Gastroesophageal sphincter (tissue), 4 donors: ENCODE measurements around the gene MT1HL1. TPM values are rescaled to one million over a fixed set of nuclear protein-coding genes. Genes with fewer than 3 reads are reported as not detected.
"Not testable (repeated sequence)": the region's sequence is repeated elsewhere in the genome, so short reads cannot be mapped to it uniquely, and the experiment has no call there.

Source experiments
- ATAC-seq: fragments of 150-250 bp; one replicate; pipeline ENCODE4 v1.9.1; 2016; ENCODE audit warnings: mild to moderate bottlenecking, moderate library complexity
- H3K27ac ChIP-seq, 4 donors: fragments of 200-600 bp; sonication (generic) in 3 of 4; 1 replicate in 3 of 4; 2 replicates in 1 of 4; pipeline ENCODE4 v1.5.1; 2016 to 2019
- H3K27me3 ChIP-seq: fragments of 200-600 bp; sonication (generic); one replicate; pipeline ENCODE4 v1.5.1; 2019
- H3K36me3 ChIP-seq, 2 donors: fragments of 200-600 bp; sonication (generic); one replicate each; pipeline ENCODE4 v1.5.1; 2019; ENCODE audit warnings: control low read depth in 1 of 2
- H3K4me1 ChIP-seq, 3 donors: fragments of 200-600 bp; sonication (generic); 1 replicate in 2 of 3; 2 replicates in 1 of 3; pipeline ENCODE4 v1.5.1; 2016 to 2019; ENCODE audit warnings: control low read depth in 2 of 3
- H3K4me3 ChIP-seq, 2 donors: fragments of 200-600 bp; sonication (generic); one replicate each; pipeline ENCODE4 v1.5.1; 2019; ENCODE audit warnings: mild to moderate bottlenecking in 1 of 2, moderate library complexity in 1 of 2
- H3K9me3 ChIP-seq, 3 donors: fragments of 200-600 bp; sonication (generic); one replicate each; pipeline ENCODE4 v1.5.1; 2017 to 2019; ENCODE audit warnings: control low read depth in 2 of 3
- CTCF ChIP-seq, 4 experiments: fragments of 200-600 bp in 2 of 4; fragments of 450-650 bp in 2 of 4; sonication (generic) in 1 of 4; IDR thresholded peaks; one replicate each; pipeline ENCODE4 v1.5.1; 2017 to 2019; ENCODE audit warnings: antibody characterized with exemption in 4 of 4, mild to moderate bottlenecking in 2 of 4, moderate library complexity in 2 of 4
- EP300 ChIP-seq: sonication (generic); formaldehyde crosslinking; IDR thresholded peaks from one replicate; pipeline ENCODE4 v1.6.1; 2017; ENCODE audit warnings: antibody characterized with exemption, mild to moderate bottlenecking
- POLR2A ChIP-seq, 2 donors: fragments of 450-650 bp; IDR thresholded peaks; one replicate each; pipeline ENCODE4 v1.6.1; 2017; ENCODE audit warnings: antibody characterized with exemption in 2 of 2, mild to moderate bottlenecking in 2 of 2, moderate library complexity in 1 of 2
- POLR2AphosphoS5 ChIP-seq: sonication (generic); formaldehyde crosslinking; IDR thresholded peaks from one replicate; pipeline ENCODE4 v1.6.1; 2017; ENCODE audit warnings: antibody characterized with exemption
- WGBS, 2 donors: methylation state at CpG; one replicate each; pipeline ENCODE4 v1.1.5; 2018; ENCODE audit warnings: low coverage in 1 of 2; 5-methylcytosine and 5-hydroxymethylcytosine counted together
- total RNA-seq, 4 donors: library from RNA; depleted of rRNA; stranded (reverse); fragments of >200 nt; gene quantifications; one replicate each; pipeline ENCODE4 v1.1.0, GENCODE V29; 2016

MT1HL1 gene
- total RNA-seq, 4 donors from 2014 or later, result not detected

- peaks cover 0 to 27% (median 0%) of the 10 kb centered on the region in 3 donors for H3K9me3 ChIP-seq
- WGBS, 2 donors, result 80 to 91% methylated on average over 6 to 8 of the region's 8 CpGs
- no peak overlapping the region for H3K4me3 ChIP-seq
- no peaks in the 10 kb centered on the region for H3K36me3 ChIP-seq
- H3K27me3 ChIP-seq, result no peaks in the 10 kb centered on the region
- ATAC-seq, result no peak
- no peak overlapping the region for H3K27ac ChIP-seq
- TF ChIP-seq POLR2A (IDR thresholded peaks at IDR 0.05), result no peak
- peaks cover 0 to 3% (median 0%) of the 10 kb centered on the region in 3 donors for H3K4me1 ChIP-seq
These were observed 11.8 kb downstream of the MT1HL1 start for GRCh38 chr1:236992449-236992848.

GRCh38 chr1:236990052-236990445 is 14.2 kb downstream of the MT1HL1 start:
- no peaks in the 10 kb centered on the region for H3K27me3 ChIP-seq
- WGBS, 2 donors, result 57 to 100% methylated on average over 1 of the region's 1 CpG
- H3K27ac ChIP-seq, result no peak overlapping the region
- no peak for ATAC-seq
- H3K9me3 ChIP-seq, result peaks cover 0 to 28% (median 0%) of the 10 kb centered on the region in 3 donors
- H3K4me3 ChIP-seq, result no peak overlapping the region
- H3K4me1 ChIP-seq, result no peaks in the 10 kb centered on the region
- TF ChIP-seq CTCF (IDR thresholded peaks at IDR 0.05), result no peak
- no peak for TF ChIP-seq EP300
- no peaks in the 10 kb centered on the region for H3K36me3 ChIP-seq

GRCh38 chr1:236989290-236990051 is 14.8 kb downstream of the MT1HL1 start:
- no peaks in the 10 kb centered on the region for H3K4me1 ChIP-seq
- H3K27me3 ChIP-seq, result no peaks in the 10 kb centered on the region
- H3K36me3 ChIP-seq, result no peaks in the 10 kb centered on the region
- H3K27ac ChIP-seq, result no peak overlapping the region
- 71 to 86% methylated on average over 2 to 3 of the region's 3 CpGs for WGBS, 2 donors
- no peak for ATAC-seq
- no peak overlapping the region for H3K4me3 ChIP-seq
- TF ChIP-seq EP300 (no peak), POLR2AphosphoS5 (no peak), POLR2A (IDR thresholded peaks at IDR 0.05) (no peak), CTCF (IDR thresholded peaks at IDR 0.05) (no peak)
- H3K9me3 ChIP-seq, result peaks cover 0 to 28% (median 0%) of the 10 kb centered on the region in 3 donors

GRCh38 chr1:236983818-236984217 is 20.4 kb downstream of the MT1HL1 start:
- ATAC-seq, result no peak
- no peak for TF ChIP-seq EP300
- TF ChIP-seq CTCF (IDR thresholded peaks at IDR 0.05), result no peak
- no peak for TF ChIP-seq POLR2AphosphoS5
- TF ChIP-seq POLR2A (IDR thresholded peaks at IDR 0.05), result no peak
- Histone ChIP-seq H3K27me3 (no peaks in the 10 kb centered on the region), H3K27ac (no peak overlapping the region), H3K4me3 (no peak overlapping the region), H3K4me1 (no peaks in the 10 kb centered on the region), H3K9me3 (peaks cover 0 to 7% (median 0%) of the 10 kb centered on the region in 3 donors), H3K36me3 (no peaks in the 10 kb centered on the region)

GRCh38 chr1:236982380-236982779 is 21.9 kb downstream of the MT1HL1 start:
- H3K27me3 ChIP-seq, result no peaks in the 10 kb centered on the region
- no peak for TF ChIP-seq CTCF (IDR thresholded peaks at IDR 0.05)
- TF ChIP-seq POLR2AphosphoS5, result no peak
- peaks cover 0 to under 1% (median 0%) of the 10 kb centered on the region in 3 donors for H3K9me3 ChIP-seq
- no peak overlapping the region for H3K4me3 ChIP-seq
- WGBS, 2 donors, result 100% methylated on average over 1 of the region's 1 CpG; no CpG with 5 or more reads in 1 of the 2 donors
- no peaks in the 10 kb centered on the region for H3K4me1 ChIP-seq
- no peak overlapping the region for H3K27ac ChIP-seq
- no peaks in the 10 kb centered on the region for H3K36me3 ChIP-seq
- no peak for ATAC-seq

- not testable (repeated sequence) for H3K4me1 ChIP-seq, ATAC-seq, H3K27me3 ChIP-seq, H3K4me3 ChIP-seq, H3K9me3 ChIP-seq, H3K36me3 ChIP-seq, H3K27ac ChIP-seq
- WGBS, 2 donors, result 99% methylated on average over 13 of the region's 20 CpGs; no CpG with 5 or more reads in 1 of the 2 donors
These were observed 22.8 kb downstream of the MT1HL1 start for GRCh38 chr1:236981431-236981830.
